Ovary (tissue), 3 donors: ENCODE data around the gene ANKRD39.

Experiments
- CTCF ChIP-seq, 3 donors: fragments of 450-650 bp in 2 of 3; fragments of 200-600 bp in 1 of 3; IDR thresholded peaks; one replicate each; pipeline versions ENCODE4 v1.5.1 to v1.8.0; 2016 to 2022; ENCODE audit warnings: antibody characterized with exemption in 3 of 3, mild to moderate bottlenecking in 1 of 3
- EP300 ChIP-seq: sonication (generic); formaldehyde crosslinking; IDR thresholded peaks from one replicate; pipeline ENCODE4 v1.6.1; 2017; ENCODE audit warnings: antibody characterized with exemption
- donor health status: DM: no; HTN: no; CAD: no.

- TF ChIP-seq CTCF (IDR thresholded peaks at IDR 0.05) (no peak), EP300 (no peak)
These were observed 15.9 kb upstream of the ANKRD39 start for GRCh38 chr2:96873651-96874096.
